ENCODE results near the gene FBXO30.

The FBXO30 gene

GRCh38 chr6:145814501-145815308 lies at the start of gene FBXO30:
Gene FBXO30, minus strand, starts transcription at chr6:145814795. Its CDS starts 8,390 bp downstream, at chr6:145806405.
- DNase-seq (ENCODE audit: low spot score) = peak; percentile 95

- DNase-seq (ENCODE audit: low spot score) = no peak
These were observed 49.5 kb upstream of the FBXO30 start for GRCh38 chr6:145863988-145864616.

- DNase-seq (ENCODE audit: low spot score) = no peak
These were observed 48.8 kb upstream of the FBXO30 start for GRCh38 chr6:145863366-145863765.

GRCh38 chr6:145860562-145860961 lies 46.0 kb upstream of the FBXO30 start:
- DNase-seq (ENCODE audit: low spot score) = no peak

GRCh38 chr6:145850671-145851070 lies 36.1 kb upstream of the FBXO30 start:
- no peak for DNase-seq (ENCODE audit: low spot score)

GRCh38 chr6:145848541-145848940 lies 33.9 kb upstream of the FBXO30 start:
- DNase-seq (ENCODE audit: low spot score) = no peak

GRCh38 chr6:145845557-145845956 lies 31.0 kb upstream of the FBXO30 start:
- no peak for DNase-seq (ENCODE audit: low spot score)

GRCh38 chr6:145844933-145845540 lies 30.4 kb upstream of the FBXO30 start:
- no peak for DNase-seq (ENCODE audit: low spot score)

GRCh38 chr6:145842693-145843546 lies 28.3 kb upstream of the FBXO30 start:
- DNase-seq (ENCODE audit: low spot score) = no peak

- DNase-seq (ENCODE audit: low spot score) = no peak
These were observed 27.1 kb upstream of the FBXO30 start for GRCh38 chr6:145841668-145842067.

- DNase-seq (ENCODE audit: low spot score) = no peak
These were observed 25.1 kb upstream of the FBXO30 start for GRCh38 chr6:145839653-145840052.

- no peak for DNase-seq (ENCODE audit: low spot score)
These were observed 23.7 kb upstream of the FBXO30 start for GRCh38 chr6:145838305-145838704.

GRCh38 chr6:145836772-145837171 lies 22.2 kb upstream of the FBXO30 start:
- DNase-seq (ENCODE audit: low spot score) = no peak

GRCh38 chr6:145836170-145836569 lies 21.6 kb upstream of the FBXO30 start:
- DNase-seq (ENCODE audit: low spot score) = peak; percentile 9

- no peak for DNase-seq (ENCODE audit: low spot score)
These were observed 16.0 kb upstream of the FBXO30 start for GRCh38 chr6:145830612-145831011.

GRCh38 chr6:145829950-145830349 lies 15.4 kb upstream of the FBXO30 start:
- no peak for DNase-seq (ENCODE audit: low spot score)

GRCh38 chr6:145829102-145829501 lies 14.5 kb upstream of the FBXO30 start:
- peak; percentile 17 for DNase-seq (ENCODE audit: low spot score)

- DNase-seq (ENCODE audit: low spot score) = no peak
These were observed 9.7 kb upstream of the FBXO30 start for GRCh38 chr6:145824344-145824743.

GRCh38 chr6:145823328-145823944 lies 8.8 kb upstream of the FBXO30 start:
- DNase-seq (ENCODE audit: low spot score) = no peak

GRCh38 chr6:145822456-145822855 lies 7.9 kb upstream of the FBXO30 start:
- no peak for DNase-seq (ENCODE audit: low spot score)

- no peak for DNase-seq (ENCODE audit: low spot score)
These were observed 5.4 kb upstream of the FBXO30 start for GRCh38 chr6:145819994-145820393.

- DNase-seq (ENCODE audit: low spot score) = no peak
These were observed 4.2 kb upstream of the FBXO30 start for GRCh38 chr6:145818796-145819195.

Data from iPS-NIHi11 (cell line).